Hematopoietic multipotent progenitor cell treated with erythropoietin and hydrocortisone succinate and interleukin-3 and kit ligand, for 15 days (in vitro differentiated cells): ENCODE measurements around the gene MAGIX.
"Not testable (repeated sequence)": the region's sequence is repeated elsewhere in the genome, so short reads cannot be mapped to it uniquely, and the experiment has no call there.

Source experiments
- DNase-seq: peaks from one replicate; pipeline ENCODE4 v3.0.0-alpha.2; 2015; ENCODE audit warnings: low spot score

The MAGIX gene

GRCh38 chrX:49162620-49163019 lies at the start of gene MAGIX:
Gene MAGIX, plus strand, starts transcription at chrX:49162758. Its CDS starts 132 bp downstream, at chrX:49162890.
- no peak for DNase-seq

GRCh38 chrX:49116076-49116475 lies 46.5 kb upstream of the MAGIX start:
- no peak for DNase-seq

DNA sequence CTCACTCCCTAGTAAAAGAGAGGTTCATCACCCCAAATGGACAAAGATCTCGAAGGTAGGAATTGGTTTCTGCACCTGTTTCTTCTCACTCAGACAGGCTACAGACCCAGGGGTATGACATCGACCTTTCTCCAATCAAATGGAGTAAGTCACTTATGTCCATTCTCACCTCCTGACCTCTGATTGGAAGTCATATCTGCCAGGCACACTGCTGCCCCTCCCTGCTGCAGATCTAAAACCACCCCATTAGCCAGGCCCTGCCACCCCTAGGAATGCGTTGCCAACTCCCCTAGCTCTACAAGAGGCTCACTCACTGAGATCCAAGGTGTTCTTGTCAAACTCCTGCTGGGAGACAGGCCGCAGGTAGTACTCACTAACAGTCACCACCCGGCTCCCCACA lies 45.8 kb upstream of the MAGIX start:
- peak; percentile 55 for DNase-seq

- DNase-seq: peak; percentile 12
These were observed 45.0 kb upstream of the MAGIX start for GRCh38 chrX:49117581-49117980.

GRCh38 chrX:49120091-49120490 lies 42.5 kb upstream of the MAGIX start:
- DNase-seq: peak; percentile 32

DNA sequence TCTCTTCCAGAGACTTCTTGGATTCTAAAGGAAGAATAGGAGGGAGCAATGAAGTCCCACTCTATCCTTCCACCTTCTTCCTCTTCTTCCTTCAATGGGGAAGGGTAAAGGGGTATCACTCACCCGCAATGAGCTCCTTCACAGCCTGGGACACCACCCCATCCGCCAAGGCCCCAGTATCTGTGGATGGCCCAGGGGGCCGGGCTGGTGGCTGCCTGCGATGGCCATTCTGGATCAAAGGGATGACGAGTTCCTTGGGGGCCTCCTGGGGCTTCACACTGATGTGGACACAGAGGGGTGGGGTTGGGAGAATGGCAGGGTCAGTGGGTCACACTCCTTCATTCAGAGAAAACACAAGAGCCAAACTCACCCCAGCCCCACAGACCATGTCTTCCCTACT lies 40.1 kb upstream of the MAGIX start:
- DNase-seq: no peak

- not testable (repeated sequence) for DNase-seq
These were observed 34.8 kb upstream of the MAGIX start for GRCh38 chrX:49127742-49128258.

GRCh38 chrX:49129427-49129826 lies 33.1 kb upstream of the MAGIX start:
- DNase-seq: no peak

GRCh38 chrX:49132275-49132674 lies 30.3 kb upstream of the MAGIX start:
- not testable (repeated sequence) for DNase-seq

DNA sequence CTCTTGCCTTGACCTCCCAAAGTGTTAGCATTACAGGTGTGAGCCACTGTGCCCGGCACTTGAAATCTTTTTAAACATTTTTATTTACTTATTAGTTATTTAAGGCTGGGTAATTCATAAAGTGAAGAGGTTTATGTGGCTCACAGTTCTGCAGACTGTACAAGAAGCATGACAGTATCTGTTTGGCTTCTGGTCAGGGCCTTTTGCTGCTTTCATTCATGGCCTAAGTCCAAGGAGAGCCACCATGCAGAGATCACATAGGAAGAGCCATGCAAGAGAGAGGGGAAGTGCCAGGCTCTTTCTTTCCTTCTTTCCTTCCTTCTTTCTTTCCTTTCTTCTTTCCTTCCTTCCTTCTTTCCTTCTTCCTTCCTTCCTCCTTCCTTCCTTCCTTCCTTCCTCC lies 28.8 kb upstream of the MAGIX start:
- no peak for DNase-seq

GRCh38 chrX:49137492-49137891 lies 25.1 kb upstream of the MAGIX start:
- no peak for DNase-seq

DNA sequence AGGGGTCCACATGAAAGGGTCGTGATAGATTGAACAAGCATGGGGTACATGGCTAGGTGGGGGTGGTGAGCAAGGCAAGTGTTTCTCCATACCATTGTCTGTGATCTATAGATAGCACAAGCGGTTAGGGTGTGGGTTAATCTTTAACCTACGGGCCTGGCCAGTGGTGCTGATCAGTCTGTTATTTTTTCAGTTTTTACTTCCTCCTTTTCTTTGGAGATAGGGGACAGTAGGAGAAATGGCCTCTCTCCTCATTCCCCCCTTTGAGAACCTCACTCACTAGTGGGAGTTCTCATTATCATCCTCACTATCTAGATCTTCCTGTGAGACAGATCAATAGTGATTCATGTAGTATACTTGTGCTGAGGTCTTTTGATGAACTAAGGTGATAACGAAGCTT lies 22.8 kb upstream of the MAGIX start:
- no peak for DNase-seq

- peak; percentile 46 for DNase-seq
These were observed 20.3 kb upstream of the MAGIX start for GRCh38 chrX:49142264-49142663.

- not testable (repeated sequence) for DNase-seq
These were observed 19.4 kb upstream of the MAGIX start for GRCh38 chrX:49143154-49143553.

DNA sequence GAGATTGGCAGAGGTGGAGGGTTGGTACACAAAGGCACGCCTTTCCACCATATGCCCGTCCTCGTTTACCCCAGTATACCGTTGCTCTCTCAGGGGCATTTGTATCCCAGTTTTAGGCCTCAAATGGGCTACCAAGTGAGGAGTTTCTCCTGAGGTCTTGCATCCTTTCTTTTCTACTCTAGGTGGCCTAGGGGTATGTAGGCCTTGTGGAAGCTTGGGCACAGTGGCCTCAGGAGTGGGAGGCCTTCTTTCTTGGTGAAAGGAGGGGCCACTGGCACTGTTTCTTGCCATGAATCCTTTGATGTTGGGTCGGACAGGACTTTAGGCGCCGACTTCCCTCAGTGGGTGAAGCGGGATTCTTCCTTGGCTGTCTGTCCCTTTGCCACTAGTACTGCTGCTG lies 15.3 kb upstream of the MAGIX start:
- DNase-seq: no peak

DNA sequence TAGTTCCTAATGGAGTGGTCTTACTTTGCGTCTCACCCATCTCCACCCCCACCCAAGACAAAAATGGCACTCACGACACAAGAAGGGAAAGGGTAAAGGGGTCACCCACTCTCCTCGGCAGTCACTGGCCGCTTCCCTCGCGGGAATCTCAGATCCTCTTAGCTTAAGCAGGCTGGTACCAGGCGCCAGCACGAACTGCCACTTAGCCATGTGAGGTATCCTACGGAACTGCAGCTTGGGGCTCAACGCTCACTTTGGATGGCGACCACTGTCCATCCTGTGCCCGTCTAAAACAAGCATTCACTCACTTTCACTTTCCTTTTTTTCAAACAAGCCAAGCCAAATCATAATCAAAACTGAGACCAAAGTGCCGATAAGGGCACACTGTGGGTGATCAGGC lies 14.6 kb upstream of the MAGIX start:
- no peak for DNase-seq

- not testable (repeated sequence) for DNase-seq
These were observed 14.0 kb upstream of the MAGIX start for GRCh38 chrX:49148390-49149100.

GRCh38 chrX:49149291-49149690 lies 13.3 kb upstream of the MAGIX start:
- DNase-seq: not testable (repeated sequence)

DNA sequence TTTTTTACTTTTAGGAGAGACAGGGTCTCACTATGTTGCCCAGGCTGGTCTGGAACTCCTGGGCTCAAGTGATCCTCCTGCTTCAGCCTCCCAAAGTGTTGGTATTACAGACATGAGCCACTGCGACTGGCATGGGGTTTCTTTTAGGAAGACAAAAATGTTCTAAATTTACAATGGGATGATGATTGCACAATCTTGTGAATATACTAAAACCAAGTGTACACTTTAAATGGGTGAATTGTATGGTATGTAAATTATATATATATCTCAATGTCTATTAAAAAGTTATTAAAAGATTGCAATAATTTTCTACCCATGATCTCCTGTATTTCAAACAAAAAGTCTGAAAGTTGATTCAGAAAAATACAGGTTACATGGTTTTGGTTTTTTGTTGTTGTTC lies 9.1 kb upstream of the MAGIX start:
- DNase-seq: no peak

GRCh38 chrX:49155243-49155899 lies 7.2 kb upstream of the MAGIX start:
- DNase-seq: peak; percentile 76

- peak; percentile 86 for DNase-seq
These were observed 6.4 kb upstream of the MAGIX start for GRCh38 chrX:49155900-49156837.

DNA sequence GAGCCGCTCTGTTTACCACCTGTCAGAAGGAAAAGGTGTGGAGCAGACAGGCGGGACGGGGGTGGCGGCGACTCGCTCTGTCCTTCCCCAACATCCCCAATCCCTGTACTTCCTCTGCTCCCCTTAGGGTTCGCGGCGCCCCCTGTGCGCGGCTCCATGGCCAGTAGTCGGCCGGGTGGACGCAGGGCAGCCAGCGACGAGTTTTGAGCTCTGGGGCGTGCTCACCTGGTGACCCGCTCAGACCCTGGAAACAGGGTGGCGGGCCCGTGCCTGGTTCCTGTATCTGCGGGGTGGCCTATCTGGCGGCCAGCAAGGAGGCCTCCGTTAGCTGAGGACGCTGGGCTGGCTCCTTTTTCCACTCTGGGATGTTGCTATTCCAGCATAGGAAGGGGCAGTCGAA lies 5.4 kb upstream of the MAGIX start:
- DNase-seq: no peak
